ENCODE results near the gene CACNA1B.

DNA sequence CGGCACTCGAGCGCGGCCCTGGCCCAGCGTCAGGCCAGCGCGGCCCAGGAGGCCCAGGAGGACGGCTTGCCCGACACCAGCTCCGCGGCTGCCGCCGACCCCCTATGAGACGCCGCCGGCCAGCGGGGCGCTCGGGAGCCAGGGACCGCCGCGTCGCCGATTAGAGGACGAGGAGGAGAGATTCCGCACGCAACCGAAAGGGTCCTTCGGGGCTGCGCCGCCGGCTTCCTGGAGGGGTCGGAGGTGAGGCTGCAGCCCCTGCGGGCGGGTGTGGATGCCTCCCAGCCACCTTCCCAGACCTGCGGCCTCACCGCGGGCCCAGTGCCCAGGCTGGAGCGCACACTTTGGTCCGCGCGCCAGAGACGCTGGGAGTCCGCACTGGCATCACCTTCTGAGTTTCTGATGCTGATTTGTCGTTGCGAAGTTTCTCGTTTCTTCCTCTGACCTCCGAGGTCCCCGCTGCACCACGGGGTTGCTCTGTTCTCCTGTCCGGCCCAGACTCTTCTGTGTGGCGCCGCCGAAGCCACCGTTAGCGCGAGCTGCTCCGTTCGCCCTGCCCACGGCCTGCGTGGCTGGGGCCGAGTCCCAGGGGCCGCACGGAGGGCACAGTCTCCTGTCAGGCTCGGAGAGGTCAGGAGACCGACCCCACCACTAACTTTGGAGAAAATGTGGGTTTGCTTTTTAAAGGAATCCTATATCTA, 42.6 kb upstream of the CACNA1B start:
- TF ChIP-seq POLR2A (IDR thresholded peaks at IDR 0.05; ENCODE audit: low read depth, low read length) (no peak), TAF1 (IDR thresholded peaks at IDR 0.05; ENCODE audit: low read depth, low read length) (no peak)

Measured in GM12891 (cell line).